Activated CD8-positive, alpha-beta memory T cell treated with anti-CD3 and anti-CD28 coated beads, Interleukin-2, amount 50 U/mL, for 48 hours (primary cell): ENCODE results near the gene DPH2.

Experiments
- DNase-seq: peaks from one replicate; pipeline ENCODE4 v3.0.0-alpha.2; 2020

Gene DPH2

GRCh38 chr1:44008259-44008658, 38.4 kb downstream of the DPH2 start:
- no peak for DNase-seq

- no peak for DNase-seq
Measured at GRCh38 chr1:44010935-44011471, 41.2 kb downstream of the DPH2 start.

GRCh38 chr1:44012404-44012803, 42.6 kb downstream of the DPH2 start:
- DNase-seq: no peak

- DNase-seq: no peak
Measured at GRCh38 chr1:44012941-44013609, 43.3 kb downstream of the DPH2 start.

GRCh38 chr1:44013949-44014348, 44.1 kb downstream of the DPH2 start:
- DNase-seq: no peak

GRCh38 chr1:44014365-44015104, 44.7 kb downstream of the DPH2 start:
- DNase-seq: no peak

GRCh38 chr1:44015206-44015605, 45.4 kb downstream of the DPH2 start:
- no peak for DNase-seq

- no peak for DNase-seq
Measured at GRCh38 chr1:44016041-44016889, 46.5 kb downstream of the DPH2 start.

- no peak for DNase-seq
Measured at GRCh38 chr1:44016890-44017400, 47.1 kb downstream of the DPH2 start.

GRCh38 chr1:44019466-44019948, 49.7 kb downstream of the DPH2 start:
- DNase-seq: no peak

- DNase-seq: no peak
Measured at GRCh38 chr1:44020464-44020863, 50.7 kb downstream of the DPH2 start.

- DNase-seq: no peak
Measured at GRCh38 chr1:44021156-44021555, 51.3 kb downstream of the DPH2 start.

- DNase-seq: no peak
Measured at GRCh38 chr1:44021581-44022321, 51.9 kb downstream of the DPH2 start.
